ENCODE data around the gene SEPTIN2.

The SEPTIN2 gene

GRCh38 chr2:241307055-241307454 is 8.7 kb upstream of the SEPTIN2 start:
- DNase-seq (ENCODE audit: low read depth): no peak
- no peak overlapping the region for H3K4me3 ChIP-seq (ENCODE audit: low read depth, low read length)
- TF ChIP-seq, protein P1, sequence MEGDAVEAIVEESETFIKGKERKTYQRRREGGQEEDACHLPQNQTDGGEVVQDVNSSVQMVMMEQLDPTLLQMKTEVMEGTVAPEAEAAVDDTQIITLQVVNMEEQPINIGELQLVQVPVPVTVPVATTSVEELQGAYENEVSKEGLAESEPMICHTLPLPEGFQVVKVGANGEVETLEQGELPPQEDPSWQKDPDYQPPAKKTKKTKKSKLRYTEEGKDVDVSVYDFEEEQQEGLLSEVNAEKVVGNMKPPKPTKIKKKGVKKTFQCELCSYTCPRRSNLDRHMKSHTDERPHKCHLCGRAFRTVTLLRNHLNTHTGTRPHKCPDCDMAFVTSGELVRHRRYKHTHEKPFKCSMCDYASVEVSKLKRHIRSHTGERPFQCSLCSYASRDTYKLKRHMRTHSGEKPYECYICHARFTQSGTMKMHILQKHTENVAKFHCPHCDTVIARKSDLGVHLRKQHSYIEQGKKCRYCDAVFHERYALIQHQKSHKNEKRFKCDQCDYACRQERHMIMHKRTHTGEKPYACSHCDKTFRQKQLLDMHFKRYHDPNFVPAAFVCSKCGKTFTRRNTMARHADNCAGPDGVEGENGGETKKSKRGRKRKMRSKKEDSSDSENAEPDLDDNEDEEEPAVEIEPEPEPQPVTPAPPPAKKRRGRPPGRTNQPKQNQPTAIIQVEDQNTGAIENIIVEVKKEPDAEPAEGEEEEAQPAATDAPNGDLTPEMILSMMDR (IDR thresholded peaks at IDR 0.05; ENCODE audit: control insufficient read depth, extremely low read depth, insufficient read depth): no peak

- TF ChIP-seq, protein P1 (IDR thresholded peaks at IDR 0.05; ENCODE audit: control insufficient read depth, extremely low read depth, insufficient read depth): no peak
- no peak for DNase-seq (ENCODE audit: low read depth)
- H3K4me3 ChIP-seq (ENCODE audit: low read depth, low read length): no peak overlapping the region
Measured at GRCh38 chr2:241308267-241308666, 7.5 kb upstream of the SEPTIN2 start.

GRCh38 chr2:241308832-241309500 is 6.8 kb upstream of the SEPTIN2 start:
- H3K4me3 ChIP-seq (ENCODE audit: low read depth, low read length): no peak overlapping the region
- TF ChIP-seq, protein P1 (IDR thresholded peaks at IDR 0.05; ENCODE audit: control insufficient read depth, extremely low read depth, insufficient read depth): no peak
- DNase-seq (ENCODE audit: low read depth): no peak

DNA sequence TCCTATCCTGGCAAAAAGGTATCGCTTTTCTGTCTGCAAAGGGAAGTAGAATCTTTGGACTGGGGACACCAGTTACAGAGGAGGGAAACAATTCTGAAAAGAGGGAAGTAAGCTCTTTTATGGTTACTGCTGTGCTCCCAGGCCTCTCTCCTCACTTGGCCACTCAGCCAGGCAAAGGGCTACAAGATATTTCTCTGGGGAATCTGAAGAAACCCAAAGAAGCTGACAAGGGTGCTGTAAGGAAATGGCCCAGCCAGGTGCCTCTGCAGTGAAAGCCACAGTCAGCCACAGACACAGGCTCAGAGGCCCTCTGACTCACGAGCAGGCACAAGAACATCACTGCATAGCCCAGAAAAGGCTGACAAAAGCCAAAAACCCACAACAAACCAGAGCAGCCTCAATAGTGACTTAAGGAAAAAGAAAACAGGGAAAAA is 6.0 kb upstream of the SEPTIN2 start:
- no peak overlapping the region for H3K4me3 ChIP-seq (ENCODE audit: low read depth, low read length)
- no peak for DNase-seq (ENCODE audit: low read depth)
- TF ChIP-seq, protein P1 (IDR thresholded peaks at IDR 0.05; ENCODE audit: control insufficient read depth, extremely low read depth, insufficient read depth): no peak

DNA sequence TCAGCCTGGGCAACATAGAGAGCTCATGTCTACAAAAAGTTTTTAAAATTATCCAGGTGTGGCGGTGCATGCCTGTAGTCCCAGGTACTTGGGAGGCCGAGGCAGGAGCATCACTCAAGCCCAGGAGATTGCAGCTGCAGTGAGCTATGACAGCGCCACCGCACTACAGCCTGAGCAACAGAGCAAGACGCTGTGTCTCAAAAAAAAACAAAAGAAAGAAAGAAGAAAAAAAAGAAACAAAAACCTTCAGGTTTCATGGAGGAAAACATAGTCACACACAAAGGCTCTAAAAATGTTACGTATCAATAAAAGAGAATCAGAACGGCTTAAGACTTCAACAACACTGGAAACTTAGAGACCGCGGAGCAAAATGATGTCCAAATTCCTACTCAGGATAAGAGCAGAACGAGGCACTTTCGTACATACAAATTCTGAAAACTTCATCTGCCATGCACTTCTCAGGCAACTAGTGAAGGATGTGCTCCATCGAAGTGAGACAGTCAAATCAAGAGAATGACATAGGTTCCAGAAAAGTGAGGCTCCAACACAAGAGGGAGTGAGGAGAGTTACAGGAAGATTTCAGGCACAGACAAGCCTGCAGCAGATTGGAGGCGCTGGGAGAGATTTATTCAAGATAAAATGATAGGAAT is 4.7 kb upstream of the SEPTIN2 start:
- TF ChIP-seq, protein P1 (IDR thresholded peaks at IDR 0.05; ENCODE audit: control insufficient read depth, extremely low read depth, insufficient read depth): no peak
- no peak for DNase-seq (ENCODE audit: low read depth)
- no peak overlapping the region for H3K4me3 ChIP-seq (ENCODE audit: low read depth, low read length)

GRCh38 chr2:241312082-241312481 is 3.6 kb upstream of the SEPTIN2 start:
- TF ChIP-seq, protein P1 (IDR thresholded peaks at IDR 0.05; ENCODE audit: control insufficient read depth, extremely low read depth, insufficient read depth): no peak
- DNase-seq (ENCODE audit: low read depth): no peak
- H3K4me3 ChIP-seq (ENCODE audit: low read depth, low read length): no peak overlapping the region

Data from LNCaP clone FGC (cell line).